HCT116 (cell line): ENCODE results near the gene ALDH6A1. TPM values are rescaled to one million over a fixed set of nuclear protein-coding genes. Genes with fewer than 3 reads are reported as not detected.

Source experiments
- ATAC-seq: fragments of 200-7000 bp; cut with Tn5 transposase; 2 replicates; pipeline ENCODE4 v1.9.1; 2020; ENCODE audit warnings: mild to moderate bottlenecking, moderate library complexity
- BruUV-seq: library from RNA; stranded (reverse); fragments of 400-500 nt; replicated peaks from 2 replicates; lab custom pipeline; 2021; lab: Mats Ljungman, UMichigan
- CTCF ChIA-PET: fragments of 300-600 bp; sonication (Branson Sonifier 250); formaldehyde crosslinking; loops from one replicate; lab custom pipeline; 2021; ENCODE audit warnings: antibody characterized with exemption; lab: Charles Lee
- POLR2A ChIA-PET: fragments of 300-600, 350-600 bp; sonication (Branson Sonifier 250); formaldehyde crosslinking; loops from one replicate; lab custom pipeline; 2021; ENCODE audit warnings: antibody characterized with exemption; lab: Charles Lee
- RAD21 ChIA-PET, 2 experiments: fragments of 300-600 bp; sonication (Branson Sonifier 250); formaldehyde crosslinking; loops; one replicate each; lab custom pipeline; 2023; ENCODE audit warnings: low total read pairs in 2 of 2; ENCODE audit not compliant: uncharacterized antibody in 2 of 2, unreplicated experiment in 2 of 2, low non-redundant PET in 1 of 2; lab: Charles Lee
- DNase-seq: peaks from one replicate; pipeline ENCODE4 v3.0.0-alpha.2; 2010; ENCODE audit warnings: low read depth, low spot score
- H2AFZ ChIP-seq: fragments of 200-600 bp; shearing (Covaris generic), sonication (generic); 2 replicates; pipeline ENCODE4 v1.6.1; 2017; ENCODE audit warnings: low read depth, mixed run types, mixed read lengths, antibody characterized with exemption, low read length; ENCODE audit not compliant: poor library complexity, severe bottlenecking
- H3K27ac ChIP-seq: 2 replicates; pipeline ENCODE4 v1.5.1; 2012; ENCODE audit warnings: low read depth, low read length
- H3K27me3 ChIP-seq: fragments of 200-600 bp; sonication (generic); 2 replicates; pipeline ENCODE4 v1.6.1; 2016; ENCODE audit warnings: mixed run types, low read length, mixed read lengths; ENCODE audit not compliant: insufficient read depth
- H3K36me3 ChIP-seq, 2 experiments: fragments of 200-500 bp in 1 of 2; fragments of 200-600 bp in 1 of 2; sonication (Bioruptor generic) in 1 of 2; sonication (generic) in 1 of 2; 2 replicates each; pipeline versions ENCODE4 v1.5.1 to v1.6.1; 2014 to 2016; ENCODE audit warnings: low read length in 2 of 2, inconsistent platforms in 1 of 2, mixed read lengths in 1 of 2, mixed run types in 1 of 2; ENCODE audit not compliant: insufficient read depth in 2 of 2, control insufficient read depth in 1 of 2
- H3K4me1 ChIP-seq, 2 experiments: fragments of 200-600 bp in 1 of 2; sonication (generic) in 1 of 2; 2 replicates each; pipeline versions ENCODE4 v1.5.1 to v1.6.1; 2012 to 2017; ENCODE audit warnings: low read length in 2 of 2, inconsistent platforms in 1 of 2, mild to moderate bottlenecking in 1 of 2, mixed read lengths in 1 of 2, mixed run types in 1 of 2, moderate library complexity in 1 of 2; ENCODE audit not compliant: insufficient read depth in 2 of 2, control insufficient read depth in 1 of 2
- H3K4me2 ChIP-seq: fragments of 200-600 bp; sonication (generic); 2 replicates; pipeline ENCODE4 v1.6.1; 2017; ENCODE audit warnings: mixed run types, low read length, mixed read lengths
- H3K4me3 ChIP-seq, 2 experiments: fragments of 200-600 bp in 1 of 2; sonication (generic) in 1 of 2; replicated peaks in 1 of 2; 2 replicates each; pipeline ENCODE4 v1.5.1; 2011 to 2016; ENCODE audit warnings: low read length in 2 of 2, control low read depth in 1 of 2, low read depth in 1 of 2, mild to moderate bottlenecking in 1 of 2, mixed read lengths in 1 of 2, mixed run types in 1 of 2
- H3K79me2 ChIP-seq: fragments of 200-600 bp; sonication (generic); 2 replicates; pipeline ENCODE4 v1.6.1; 2017; ENCODE audit warnings: mild to moderate bottlenecking, mixed run types, low read length, moderate library complexity, mixed read lengths; ENCODE audit not compliant: insufficient read depth
- H3K9ac ChIP-seq: fragments of 200-600 bp; sonication (generic); 2 replicates; pipeline ENCODE4 v1.6.1; 2016; ENCODE audit warnings: low read length, mixed read lengths
- H3K9me2 ChIP-seq: fragments of 200-600 bp; sonication (generic), shearing (Covaris generic); 2 replicates; pipeline ENCODE4 v1.6.1; 2017; ENCODE audit warnings: mixed run types, mild to moderate bottlenecking, moderate library complexity; ENCODE audit not compliant: insufficient read depth
- H3K9me3 ChIP-seq, 2 experiments: fragments of 200-500 bp in 1 of 2; fragments of 200-600 bp in 1 of 2; sonication (Bioruptor generic) in 1 of 2; sonication (generic) in 1 of 2; 2 replicates each; pipeline ENCODE4 v1.6.1; 2014 to 2017; ENCODE audit warnings: low read length in 2 of 2, mixed read lengths in 2 of 2, inconsistent platforms in 1 of 2, low read depth in 1 of 2, mild to moderate bottlenecking in 1 of 2, mixed run types in 1 of 2, moderate library complexity in 1 of 2; ENCODE audit not compliant: control insufficient read depth in 1 of 2, insufficient read depth in 1 of 2
- H4K20me1 ChIP-seq: fragments of 200-600 bp; sonication (generic), shearing (Covaris generic); 2 replicates; pipeline ENCODE4 v1.6.1; 2017; ENCODE audit warnings: mixed run types, mild to moderate bottlenecking, moderate library complexity; ENCODE audit not compliant: insufficient read depth
- CBX3 ChIP-seq: IDR thresholded peaks from 2 replicates; pipeline ENCODE4 v1.6.1; 2012; ENCODE audit warnings: low read depth
- EGR1 ChIP-seq: IDR thresholded peaks from 2 replicates; pipeline ENCODE4 v1.6.1; 2012; ENCODE audit warnings: low read depth
- EZH2 ChIP-seq: fragments of 200-600 bp; sonication (generic); IDR thresholded peaks from 2 replicates; pipeline ENCODE4 v1.6.1; 2017; ENCODE audit warnings: antibody characterized with exemption, mixed run types
- EZH2phosphoT487 ChIP-seq: fragments of 200-600 bp; IDR thresholded peaks from 2 replicates; pipeline ENCODE4 v1.6.1; 2018; ENCODE audit warnings: antibody characterized with exemption, borderline replicate concordance
- FOSL1 ChIP-seq: IDR thresholded peaks from 2 replicates; pipeline ENCODE4 v1.6.1; 2012; ENCODE audit warnings: low read depth
- JUND ChIP-seq: IDR thresholded peaks from 2 replicates; pipeline ENCODE4 v1.6.1; 2012
- POLR2A ChIP-seq: IDR thresholded peaks from 2 replicates; pipeline ENCODE4 v1.7.0; 2011; ENCODE audit warnings: borderline replicate concordance; ENCODE audit not compliant: insufficient read depth, insufficient read length; ENCODE audit errors: extremely low read depth
- POLR2AphosphoS5 ChIP-seq: IDR thresholded peaks from 2 replicates; pipeline ENCODE4 v1.6.1; 2011; ENCODE audit warnings: mild to moderate bottlenecking, low read depth, low read length, moderate library complexity
- RAD21 ChIP-seq: IDR thresholded peaks from 2 replicates; pipeline ENCODE4 v1.6.1; 2012; ENCODE audit warnings: low read depth, mild to moderate bottlenecking
- SIN3A ChIP-seq: IDR thresholded peaks from 2 replicates; pipeline ENCODE4 v1.6.1; 2012; ENCODE audit warnings: low read depth
- SRF ChIP-seq: IDR thresholded peaks from 2 replicates; pipeline ENCODE4 v1.6.1; 2012; ENCODE audit warnings: low read depth
- TCF7L2 ChIP-seq: IDR thresholded peaks from 2 replicates; pipeline ENCODE4 v1.7.0; 2011; ENCODE audit warnings: borderline replicate concordance, inconsistent platforms; ENCODE audit not compliant: insufficient read depth, insufficient read length; ENCODE audit errors: extremely low read depth
- YY1 ChIP-seq: IDR thresholded peaks from 2 replicates; pipeline ENCODE4 v1.6.1; 2011; ENCODE audit warnings: low read length, low read depth, moderate library complexity, mild to moderate bottlenecking; ENCODE audit not compliant: insufficient replicate concordance; ENCODE audit errors: extremely low read depth
- ZFX ChIP-seq: fragments of 450-650 bp; IDR thresholded peaks from 2 replicates; pipeline ENCODE4 v1.6.1; 2017
- ZNF274 ChIP-seq: fragments of 200-500 bp; sonication (Bioruptor generic); IDR thresholded peaks from 2 replicates; pipeline ENCODE4 v1.6.1; 2014; ENCODE audit warnings: mild to moderate bottlenecking, low read depth, low read length, inconsistent platforms
- intact Hi-C: fragments of 100-400 bp; cut with micrococcal nuclease; formaldehyde crosslinking; loops from 2 replicates; pipeline ENCODE4 v1.10.0; 2022
- total RNA-seq: library from RNA; stranded (reverse); gene quantifications from one replicate; pipeline ENCODE4 v1.2.1, GENCODE V29; 2021; ENCODE audit not compliant: unreplicated experiment
- TF ChIP-seq, protein P1 (sequence below): IDR thresholded peaks from 2 replicates; pipeline ENCODE4 v1.6.1; 2012
- TF ChIP-seq, protein P2 (sequence below): IDR thresholded peaks from 2 replicates; pipeline ENCODE4 v1.6.1; 2011; ENCODE audit warnings: mild to moderate bottlenecking, low read length, moderate library complexity; ENCODE audit not compliant: insufficient replicate concordance; ENCODE audit errors: extremely low read depth

The ALDH6A1 gene
- total RNA-seq, 1 experiment from 2014 or later: 15.6 TPM

DNA sequence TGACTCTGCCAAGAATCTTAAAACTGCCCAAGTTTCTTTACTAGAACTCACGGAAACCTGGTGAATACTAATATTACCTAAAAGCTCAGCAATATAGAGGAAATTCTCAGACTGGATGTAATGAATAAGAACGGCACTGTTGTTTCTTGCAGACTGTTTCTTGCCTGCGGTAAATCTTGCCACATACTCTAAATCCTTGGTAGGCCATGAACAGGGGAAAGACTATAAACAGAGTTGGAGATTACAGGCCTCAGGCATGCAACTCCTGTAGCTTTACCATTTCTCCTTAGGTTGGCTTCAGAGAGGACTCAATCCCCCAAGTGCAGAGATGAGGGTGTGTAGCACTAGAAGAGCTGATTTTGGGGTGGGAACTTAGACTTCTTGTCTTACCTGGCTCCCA is 1.1 kb downstream of the ALDH6A1 start:
- RAD21 ChIA-PET: interaction anchor here in 1 of 2 experiments (0.6 kb wide), 1 partner anchor 158 kb away, joined by 3 read pairs; no protein-coding TSS in a partner anchor
- BruUV-seq: no TSS peak
- H3K36me3 ChIP-seq: no peaks in the 10 kb centered on the region
- no peaks in the 10 kb centered on the region for H3K9me3 ChIP-seq
- DNase-seq: no peak
- no peaks in the 10 kb centered on the region for H3K27me3 ChIP-seq
- H3K9me2 ChIP-seq: no peaks in the 10 kb centered on the region
- no peaks in the 10 kb centered on the region for H4K20me1 ChIP-seq
- H3K4me3 ChIP-seq: peak overlapping the region in 1 of 2 experiments; percentile 98; a peak in 3 of 4 replicates
- intact Hi-C loops: no loop called here
- H2AFZ ChIP-seq: no peak overlapping the region
- TF ChIP-seq EZH2: no peak
- no peak for TF ChIP-seq SRF
- TF ChIP-seq POLR2A: no peak
- TF ChIP-seq, protein P1, sequence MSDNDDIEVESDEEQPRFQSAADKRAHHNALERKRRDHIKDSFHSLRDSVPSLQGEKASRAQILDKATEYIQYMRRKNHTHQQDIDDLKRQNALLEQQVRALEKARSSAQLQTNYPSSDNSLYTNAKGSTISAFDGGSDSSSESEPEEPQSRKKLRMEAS: no peak
- no peak for TF ChIP-seq POLR2AphosphoS5
- no peak for TF ChIP-seq SIN3A
- no peak for TF ChIP-seq CBX3
- TF ChIP-seq ZFX: no peak
- no peak for TF ChIP-seq FOSL1
- TF ChIP-seq RAD21: no peak
- TF ChIP-seq, all 23 proteins: peak for 0
- peak overlapping the region; percentile 93 for H3K9ac ChIP-seq
- ATAC-seq: no peak
- ChIA-PET CTCF (no interaction called here), POLR2A (no interaction called here)
- peaks cover 0 to 19% of the 10 kb centered on the region in 2 experiments; a peak in 3 of 4 replicates for H3K4me1 ChIP-seq
- H3K27ac ChIP-seq: no peak overlapping the region
- H3K4me2 ChIP-seq: peak overlapping the region; percentile 100
- H3K79me2 ChIP-seq: peaks cover 18% of the 10 kb centered on the region

DNA sequence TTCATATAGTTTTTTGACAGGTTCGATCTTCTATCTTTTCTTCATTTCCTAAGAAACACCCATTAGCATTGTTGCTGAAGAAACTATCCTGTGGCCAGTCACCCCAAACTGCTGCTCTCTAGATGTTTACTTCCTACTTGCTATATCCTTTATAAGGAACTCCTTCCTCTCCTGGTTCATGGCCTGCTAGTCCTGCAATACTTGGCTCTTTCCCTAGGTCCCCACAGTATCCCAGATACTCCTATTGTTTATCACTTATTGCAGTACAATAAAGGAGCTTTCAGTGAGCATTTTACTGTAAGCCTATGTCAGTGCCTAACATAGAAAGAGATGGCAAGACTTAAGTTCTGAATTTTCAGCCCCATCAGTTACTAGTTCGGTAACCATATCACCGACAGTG is 2.8 kb downstream of the ALDH6A1 start:
- TF ChIP-seq ZNF274 (no peak), TCF7L2 (no peak), CBX3 (no peak), YY1 (no peak), RAD21 (no peak), EZH2phosphoT487 (no peak), POLR2A (no peak), JUND (no peak), EGR1 (no peak), EZH2 (no peak), FOSL1 (no peak)
- TF ChIP-seq, protein P1: no peak
- TF ChIP-seq, protein P2, sequence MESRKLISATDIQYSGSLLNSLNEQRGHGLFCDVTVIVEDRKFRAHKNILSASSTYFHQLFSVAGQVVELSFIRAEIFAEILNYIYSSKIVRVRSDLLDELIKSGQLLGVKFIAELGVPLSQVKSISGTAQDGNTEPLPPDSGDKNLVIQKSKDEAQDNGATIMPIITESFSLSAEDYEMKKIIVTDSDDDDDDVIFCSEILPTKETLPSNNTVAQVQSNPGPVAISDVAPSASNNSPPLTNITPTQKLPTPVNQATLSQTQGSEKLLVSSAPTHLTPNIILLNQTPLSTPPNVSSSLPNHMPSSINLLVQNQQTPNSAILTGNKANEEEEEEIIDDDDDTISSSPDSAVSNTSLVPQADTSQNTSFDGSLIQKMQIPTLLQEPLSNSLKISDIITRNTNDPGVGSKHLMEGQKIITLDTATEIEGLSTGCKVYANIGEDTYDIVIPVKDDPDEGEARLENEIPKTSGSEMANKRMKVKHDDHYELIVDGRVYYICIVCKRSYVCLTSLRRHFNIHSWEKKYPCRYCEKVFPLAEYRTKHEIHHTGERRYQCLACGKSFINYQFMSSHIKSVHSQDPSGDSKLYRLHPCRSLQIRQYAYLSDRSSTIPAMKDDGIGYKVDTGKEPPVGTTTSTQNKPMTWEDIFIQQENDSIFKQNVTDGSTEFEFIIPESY: no peak
- CTCF ChIA-PET: no interaction called here

More for the DNA sequence above, 2.8 kb downstream of the ALDH6A1 start:
- Histone ChIP-seq H3K27me3 (no peaks in the 10 kb centered on the region), H3K9ac (no peak overlapping the region), H2AFZ (no peak overlapping the region), H3K27ac (no peak overlapping the region), H3K4me3 (no peak overlapping the region), H3K36me3 (no peaks in the 10 kb centered on the region), H3K4me1 (peaks cover 0 to 19% of the 10 kb centered on the region in 2 experiments; a peak in 3 of 4 replicates), H3K4me2 (no peak overlapping the region), H4K20me1 (no peaks in the 10 kb centered on the region), H3K79me2 (peaks cover 15% of the 10 kb centered on the region), H3K9me3 (no peaks in the 10 kb centered on the region), H3K9me2 (no peaks in the 10 kb centered on the region)
- BruUV-seq: no TSS peak
- DNase-seq: no peak
- ChIA-PET POLR2A (interaction anchor here (0.6 to 0.7 kb wide), 2 partner anchors 13 to 19 kb away, joined by 4 to 5 read pairs; no protein-coding TSS in a partner anchor), RAD21 (no interaction called here)
- intact Hi-C loops: no loop called here
- no peak for ATAC-seq
